H9 (cell line): ENCODE results near the gene DKK3. TPM values are rescaled to one million over a fixed set of nuclear protein-coding genes. Genes with fewer than 3 reads are reported as not detected.

Experiments used
- DNase-seq: peaks from one replicate; pipeline ENCODE4 v3.0.0-alpha.2; 2017
- H2AFZ ChIP-seq: one replicate; pipeline ENCODE4 v1.6.1; 2013; ENCODE audit warnings: mild to moderate bottlenecking, low read length, control low read depth, moderate library complexity
- H2AK5ac ChIP-seq: 2 replicates; pipeline ENCODE4 v1.6.1; 2013; ENCODE audit warnings: low read length, control low read depth, mixed read lengths; ENCODE audit not compliant: insufficient read length
- H2BK120ac ChIP-seq: one replicate; pipeline ENCODE4 v1.6.1; 2013; ENCODE audit warnings: low read depth, mild to moderate bottlenecking, low read length, control low read depth, inconsistent platforms; ENCODE audit not compliant: poor library complexity, severe bottlenecking
- H2BK12ac ChIP-seq: 2 replicates; pipeline ENCODE4 v1.6.1; 2013; ENCODE audit warnings: low read length, control low read depth, mixed read lengths, low read depth; ENCODE audit not compliant: insufficient read length
- H2BK15ac ChIP-seq: 2 replicates; pipeline ENCODE4 v1.6.1; 2013; ENCODE audit warnings: low read depth, low read length, control low read depth
- H2BK20ac ChIP-seq: one replicate; pipeline ENCODE4 v1.6.1; 2013; ENCODE audit warnings: low read depth, mild to moderate bottlenecking, low read length, control low read depth, inconsistent platforms; ENCODE audit not compliant: poor library complexity, severe bottlenecking
- H2BK5ac ChIP-seq: 2 replicates; pipeline ENCODE4 v1.6.1; 2013; ENCODE audit warnings: low read length, control low read depth, mixed read lengths; ENCODE audit not compliant: insufficient read length
- H3K14ac ChIP-seq: 2 replicates; pipeline ENCODE4 v1.6.1; 2013; ENCODE audit warnings: low read length, control low read depth; ENCODE audit not compliant: insufficient read depth
- H3K18ac ChIP-seq: 2 replicates; pipeline ENCODE4 v1.6.1; 2013; ENCODE audit warnings: low read depth, mild to moderate bottlenecking, mixed read lengths, low read length, control low read depth; ENCODE audit not compliant: insufficient read length
- H3K23ac ChIP-seq: 2 replicates; pipeline ENCODE4 v1.6.1; 2013; ENCODE audit warnings: low read length, control low read depth, mixed read lengths, low read depth; ENCODE audit not compliant: insufficient read length
- H3K23me2 ChIP-seq: 2 replicates; pipeline ENCODE4 v1.6.1; 2013; ENCODE audit warnings: low read depth, mild to moderate bottlenecking, mixed read lengths, low read length, control low read depth; ENCODE audit not compliant: insufficient read length, poor library complexity, severe bottlenecking
- H3K27ac ChIP-seq: 2 replicates; pipeline ENCODE4 v1.5.1; 2013; ENCODE audit warnings: low read length, control low read depth, mixed read lengths, low read depth; ENCODE audit not compliant: insufficient read length
- H3K27me3 ChIP-seq: 2 replicates; pipeline ENCODE4 v1.6.1; 2013; ENCODE audit warnings: low read length, control low read depth, inconsistent platforms; ENCODE audit not compliant: insufficient read depth
- H3K4ac ChIP-seq: 2 replicates; pipeline ENCODE4 v1.6.1; 2013; ENCODE audit warnings: low read depth, mild to moderate bottlenecking, control low read depth, inconsistent platforms, low read length, moderate library complexity
- H3K4me1 ChIP-seq: 2 replicates; pipeline ENCODE4 v1.6.1; 2013; ENCODE audit warnings: low read length, control low read depth, inconsistent platforms; ENCODE audit not compliant: insufficient read depth
- H3K4me2 ChIP-seq: 2 replicates; pipeline ENCODE4 v1.6.1; 2013; ENCODE audit warnings: low read length, control low read depth, mixed read lengths; ENCODE audit not compliant: insufficient read length, insufficient read depth
- H3K56ac ChIP-seq: 2 replicates; pipeline ENCODE4 v1.6.1; 2013; ENCODE audit warnings: low read depth, mild to moderate bottlenecking, mixed read lengths, low read length, control low read depth; ENCODE audit not compliant: insufficient read length
- H3K79me1 ChIP-seq: 2 replicates; pipeline ENCODE4 v1.6.1; 2013; ENCODE audit warnings: low read depth, mild to moderate bottlenecking, moderate library complexity, low read length, control low read depth, inconsistent platforms; ENCODE audit not compliant: insufficient read depth, poor library complexity, severe bottlenecking
- H3K79me2 ChIP-seq: 2 replicates; pipeline ENCODE4 v1.6.1; 2013; ENCODE audit warnings: low read length, control low read depth, inconsistent platforms; ENCODE audit not compliant: insufficient read depth
- H3K9ac ChIP-seq: 2 replicates; pipeline ENCODE4 v1.6.1; 2013; ENCODE audit warnings: low read length, control low read depth, mixed read lengths; ENCODE audit not compliant: insufficient read length; ENCODE audit errors: extremely low read depth
- H3K9me3 ChIP-seq: one replicate; pipeline ENCODE4 v1.6.1; 2013; ENCODE audit warnings: low read depth, low read length, inconsistent platforms; ENCODE audit not compliant: control insufficient read depth
- H3T11ph ChIP-seq: one replicate; pipeline ENCODE4 v1.6.1; 2013; ENCODE audit warnings: mild to moderate bottlenecking, low read length, control low read depth, inconsistent platforms
- H4K20me1 ChIP-seq: one replicate; pipeline ENCODE4 v1.6.1; 2013; ENCODE audit not compliant: control insufficient read depth, insufficient read length, insufficient read depth
- H4K5ac ChIP-seq: 2 replicates; pipeline ENCODE4 v1.6.1; 2013; ENCODE audit warnings: low read depth, mild to moderate bottlenecking, mixed read lengths, low read length, control low read depth; ENCODE audit not compliant: insufficient read length
- H4K8ac ChIP-seq: replicated peaks from 2 replicates; pipeline ENCODE4 v1.6.1; 2013; ENCODE audit warnings: low read length, control low read depth, mixed read lengths, low read depth; ENCODE audit not compliant: insufficient read length
- H4K91ac ChIP-seq: 2 replicates; pipeline ENCODE4 v1.6.1; 2013; ENCODE audit warnings: low read depth, mild to moderate bottlenecking, moderate library complexity, mixed read lengths, low read length, control low read depth; ENCODE audit not compliant: insufficient read length
- H3K27ac Mint-ChIP-seq, 3 experiments: 2 replicates in 2 of 3; 3 replicates in 1 of 3; pipeline ENCODE4 v1.8.0; 2020 to 2021; ENCODE audit warnings: mixed read lengths in 3 of 3, mild to moderate bottlenecking in 1 of 3, moderate library complexity in 1 of 3
- H3K27me3 Mint-ChIP-seq: 2 replicates; pipeline ENCODE4 v1.8.0; 2021; ENCODE audit warnings: low read depth, mild to moderate bottlenecking, moderate library complexity, mixed read lengths
- H3K36me3 Mint-ChIP-seq, 3 experiments: 2 replicates in 2 of 3; 3 replicates in 1 of 3; pipeline ENCODE4 v1.8.0; 2020 to 2021; ENCODE audit warnings: low read depth in 3 of 3, mixed read lengths in 3 of 3; ENCODE audit not compliant: insufficient read depth in 1 of 3
- H3K4me1 Mint-ChIP-seq, 2 experiments: 2 replicates each; pipeline ENCODE4 v1.8.0; 2020; ENCODE audit warnings: mixed read lengths in 2 of 2
- H3K4me3 Mint-ChIP-seq, 2 experiments: 2 replicates in 1 of 2; 3 replicates in 1 of 2; pipeline ENCODE4 v1.8.0; 2020 to 2021; ENCODE audit warnings: mild to moderate bottlenecking in 2 of 2, mixed read lengths in 2 of 2, moderate library complexity in 1 of 2
- H3K9me3 Mint-ChIP-seq, 2 experiments: 2 replicates in 1 of 2; 3 replicates in 1 of 2; pipeline ENCODE4 v1.8.0; 2020; ENCODE audit warnings: mild to moderate bottlenecking in 2 of 2, mixed read lengths in 2 of 2, moderate library complexity in 1 of 2
- CTCF ChIP-seq: fragments of 200-600 bp; sonication (generic); conservative IDR thresholded peaks from 3 replicates; pipeline ENCODE4 v1.8.0; 2021; ENCODE audit warnings: antibody characterized with exemption, mild to moderate bottlenecking
- WGBS: extraction: QIAGEN DNeasy Blood & Tissue Kit; methylation state at CpG from one replicate; pipeline ENCODE4 v1.1.7; 2013; ENCODE audit warnings: missing lambda C conversion rate, low lambda C conversion rate, mixed read lengths; ENCODE audit not compliant: insufficient read length; ENCODE audit errors: extremely low coverage; 5-methylcytosine and 5-hydroxymethylcytosine counted together
- total RNA-seq: library from RNA; stranded (reverse); gene quantifications from 2 replicates; pipeline ENCODE4 v1.2.1, GENCODE V29; 2021

Gene DKK3
- total RNA-seq, 1 experiment from 2014 or later = 17.1 TPM

- no peak overlapping the region for H3K18ac ChIP-seq
- no peak overlapping the region for H2BK120ac ChIP-seq
- no peak for DNase-seq
- no peak for TF ChIP-seq CTCF
- H4K20me1 ChIP-seq = no peaks in the 10 kb centered on the region
- no peak overlapping the region for H3K4ac ChIP-seq
- H4K5ac ChIP-seq = no peak overlapping the region
- H3K27ac Mint-ChIP-seq = no peak overlapping the region
- H3K4me1 Mint-ChIP-seq = peaks cover 18% of the 10 kb centered on the region in 2 experiments
- no peak overlapping the region for H3T11ph ChIP-seq
- H3K14ac ChIP-seq = no peak overlapping the region
- H3K79me2 ChIP-seq = no peaks in the 10 kb centered on the region
- H2BK5ac ChIP-seq = no peak overlapping the region
- WGBS = no CpG with 5 or more reads among the region's 5 CpGs
- H3K9ac ChIP-seq = no peak overlapping the region
- no peaks in the 10 kb centered on the region for H3K79me1 ChIP-seq
- no peaks in the 10 kb centered on the region for H3K23me2 ChIP-seq
- H3K27me3 Mint-ChIP-seq = no peaks in the 10 kb centered on the region; the same call in 1 of the 2 replicates
- H3K9me3 Mint-ChIP-seq = no peaks in the 10 kb centered on the region
- no peak overlapping the region for H3K4me2 ChIP-seq
- H3K36me3 Mint-ChIP-seq = no peaks in the 10 kb centered on the region; a peak in 2 of 7 replicates
- no peak overlapping the region for H3K56ac ChIP-seq
- H3K4me3 Mint-ChIP-seq = no peak overlapping the region
- no peaks in the 10 kb centered on the region; the same call in 1 of the 2 replicates for H3K4me1 ChIP-seq
- H2BK15ac ChIP-seq = no peak overlapping the region
- H2AFZ ChIP-seq = no peak overlapping the region
- no peak overlapping the region for H2AK5ac ChIP-seq
- H4K91ac ChIP-seq = no peak overlapping the region
- no peaks in the 10 kb centered on the region for H3K27me3 ChIP-seq
- no peak overlapping the region for H3K23ac ChIP-seq
- H3K27ac ChIP-seq = no peak overlapping the region
- no peak overlapping the region for H2BK20ac ChIP-seq
- no peak overlapping the region for H4K8ac ChIP-seq
- H3K9me3 ChIP-seq = no peaks in the 10 kb centered on the region
- no peak overlapping the region for H2BK12ac ChIP-seq
Measured at GRCh38 chr11:11971906-11972547, 36.4 kb downstream of the DKK3 start.
